GM21576 (cell line): ENCODE results near the gene KDM4C.

Source experiments
- ATAC-seq: cut with Tn5 transposase; IDR thresholded peaks from one replicate; pipeline ENCODE4 v1.9.1; 2021; ENCODE audit warnings: mild to moderate bottlenecking, moderate library complexity; ENCODE audit not compliant: unreplicated experiment

The KDM4C gene

DNA sequence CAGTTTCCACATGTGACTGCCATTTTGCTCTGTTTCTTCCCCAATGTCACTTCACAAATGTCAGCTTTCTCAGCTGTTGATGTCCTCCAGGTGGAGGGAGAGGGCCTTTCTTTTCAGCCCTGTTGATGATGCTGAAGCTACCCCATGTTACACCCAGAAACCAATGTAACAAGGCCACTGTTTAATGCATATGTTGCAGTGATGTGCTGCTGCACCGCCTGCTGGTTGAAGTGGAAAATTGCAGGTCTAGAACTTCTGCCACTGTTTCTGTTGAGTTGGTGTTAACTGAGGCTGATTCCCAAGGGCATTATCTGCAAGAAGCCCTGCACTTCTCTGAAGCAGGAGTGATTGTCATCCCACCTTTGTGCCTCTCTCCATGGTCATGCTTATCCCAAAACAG lies 428.4 kb downstream of the KDM4C start:
- ATAC-seq, result no peak

DNA sequence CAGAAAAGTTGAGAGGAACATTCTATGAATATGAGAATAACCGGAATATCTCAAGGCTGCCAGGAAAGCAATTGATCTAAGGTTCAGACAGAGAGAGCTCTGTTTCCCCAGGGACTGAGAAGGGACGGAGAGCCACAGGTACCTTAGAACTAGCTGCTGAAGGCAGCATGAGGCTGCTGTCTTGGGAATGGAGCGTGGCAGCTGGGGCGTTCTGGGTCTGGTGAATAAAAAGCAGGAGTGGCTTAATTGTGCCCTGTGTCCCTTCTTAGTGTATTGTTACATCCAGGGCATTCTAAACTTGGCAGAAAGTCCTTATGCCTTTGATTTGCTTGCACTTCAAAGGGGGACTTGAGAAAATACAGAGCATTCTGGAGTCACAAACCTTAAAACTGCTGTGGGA lies 434.5 kb downstream of the KDM4C start:
- no peak for ATAC-seq

DNA sequence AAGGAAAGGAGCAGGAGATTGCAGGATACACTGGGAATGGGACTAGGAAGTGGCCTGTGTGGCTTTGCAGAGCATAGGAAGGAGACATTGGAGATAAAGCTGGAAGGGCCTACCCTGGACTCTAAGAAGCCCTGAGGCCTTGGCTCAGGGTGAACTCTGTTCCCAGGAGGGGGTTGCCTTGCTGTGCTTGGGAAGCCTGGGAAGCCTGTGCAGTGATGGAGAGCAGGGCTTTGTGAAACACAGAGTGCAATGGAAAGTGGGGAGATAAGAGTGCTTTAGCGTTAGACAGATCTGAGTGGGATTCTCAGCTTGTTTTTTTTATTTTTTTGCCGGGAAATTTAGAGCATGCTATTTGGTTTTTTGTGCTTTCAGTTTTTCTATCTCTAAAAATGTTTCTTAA lies 437.8 kb downstream of the KDM4C start:
- no peak for ATAC-seq

DNA sequence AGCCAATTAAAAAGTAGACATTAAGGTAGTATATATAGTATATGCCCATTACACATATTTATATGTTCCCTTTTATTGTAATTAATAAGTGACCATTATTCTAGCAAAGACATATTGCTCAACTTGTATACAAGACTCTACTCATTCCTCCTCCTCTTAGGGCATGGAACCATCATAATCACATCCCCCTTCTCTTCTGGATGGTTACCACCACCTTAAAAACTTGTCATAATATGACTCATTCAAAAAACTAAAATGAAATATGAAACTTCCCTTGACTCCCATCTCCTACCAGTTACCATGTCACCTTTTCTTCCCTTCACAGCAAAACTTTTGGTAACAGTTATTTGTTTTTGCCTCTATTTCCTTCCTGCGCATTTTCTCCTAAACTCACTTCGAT lies 438.7 kb downstream of the KDM4C start:
- ATAC-seq, result no peak

DNA sequence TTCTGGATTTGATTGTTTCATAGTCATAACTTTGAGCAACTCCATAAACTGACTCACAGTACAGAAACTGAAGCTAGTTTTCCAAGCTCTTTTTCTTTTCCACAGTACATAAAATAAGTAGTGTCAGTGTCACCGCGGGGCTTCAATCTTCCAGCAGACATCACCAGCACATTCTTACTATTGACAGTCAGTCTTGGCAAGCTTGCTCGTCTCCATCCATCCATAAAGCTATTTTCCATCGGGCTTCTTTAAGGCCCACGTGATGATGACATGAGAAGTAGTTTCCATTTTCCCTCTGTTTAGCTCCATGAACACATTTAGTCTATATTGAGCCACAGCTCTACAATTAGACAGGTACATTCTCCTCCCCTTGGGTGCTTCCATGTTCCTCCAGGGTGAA lies 443.4 kb downstream of the KDM4C start:
- no peak for ATAC-seq

DNA sequence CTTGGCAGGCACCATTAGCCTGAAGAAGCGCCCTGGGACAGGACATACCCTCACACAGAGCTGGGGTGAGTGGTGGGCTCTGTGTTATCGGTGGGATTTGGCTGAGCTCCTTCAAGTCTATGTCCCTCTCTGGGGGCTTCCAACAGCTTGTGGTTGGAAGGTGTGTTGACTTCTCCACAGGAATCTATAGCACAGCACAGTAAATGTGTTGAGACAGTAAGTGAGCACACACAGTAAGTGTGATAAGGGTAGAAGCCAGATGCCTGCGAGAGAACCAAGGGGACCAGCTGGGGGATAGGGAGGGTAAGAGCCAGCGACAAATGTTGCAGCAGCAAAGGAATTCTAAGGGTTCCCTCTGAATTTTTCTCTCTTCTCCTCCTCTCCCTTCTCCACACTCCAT lies 448.0 kb downstream of the KDM4C start:
- no peak for ATAC-seq

DNA sequence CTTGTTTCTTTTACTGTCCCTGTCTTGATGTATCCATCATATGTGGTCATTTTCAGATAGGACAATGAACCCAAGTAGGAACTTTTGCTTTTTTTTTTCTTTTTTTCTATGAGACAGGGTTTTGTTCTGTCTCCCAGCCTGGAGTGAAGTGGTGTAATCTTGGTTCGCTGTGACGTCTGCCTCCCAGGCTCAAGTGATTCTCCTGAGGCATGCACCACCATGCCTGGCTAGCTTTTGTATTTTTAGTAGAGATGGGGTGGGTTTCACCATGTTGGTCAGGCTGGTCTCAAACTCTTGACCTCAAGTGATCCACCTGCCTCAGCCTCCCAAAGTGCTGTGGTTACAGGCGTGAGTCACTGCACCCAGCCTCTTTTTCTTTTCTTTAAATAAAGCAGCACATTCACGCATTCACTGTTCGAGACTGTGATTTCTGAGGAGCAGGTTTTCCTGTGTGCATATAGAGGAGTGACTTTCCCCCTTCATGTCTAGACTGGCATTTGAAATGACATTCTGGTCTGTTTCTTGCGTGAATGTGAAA lies 448.5 kb downstream of the KDM4C start:
- ATAC-seq, result no peak

DNA sequence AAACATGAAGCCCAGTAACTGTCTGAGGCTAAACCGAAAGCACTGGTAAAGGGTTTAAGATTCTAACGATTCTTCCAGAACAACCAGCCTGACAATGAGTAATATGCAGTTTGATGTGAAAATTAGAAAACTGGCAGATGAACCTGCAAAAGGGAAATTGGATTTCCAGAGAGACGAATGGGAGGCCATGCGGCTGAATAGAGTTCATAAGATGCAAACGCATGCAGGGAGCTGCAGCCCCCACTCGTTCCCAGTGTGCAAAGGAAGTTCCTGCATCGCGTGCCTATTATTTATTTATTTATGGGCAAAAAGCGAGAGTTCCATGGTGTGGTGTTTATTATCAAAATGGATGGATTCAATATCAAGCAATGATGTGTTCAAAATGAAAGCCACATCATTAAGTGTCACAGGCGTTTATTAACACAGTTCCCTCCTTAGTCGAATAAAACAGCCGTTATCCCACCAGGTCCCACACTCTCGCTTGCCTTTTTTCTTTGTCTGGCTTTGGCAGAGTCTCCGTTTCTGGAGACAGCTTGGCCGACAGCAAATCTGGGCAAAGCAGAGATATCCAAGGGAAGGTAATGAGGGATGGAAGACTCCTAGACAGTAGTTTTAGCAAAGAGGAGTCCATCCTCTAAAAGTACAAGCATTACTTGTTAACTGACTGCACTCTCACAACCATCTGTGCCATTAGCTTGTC lies 451.4 kb downstream of the KDM4C start:
- no peak for ATAC-seq

DNA sequence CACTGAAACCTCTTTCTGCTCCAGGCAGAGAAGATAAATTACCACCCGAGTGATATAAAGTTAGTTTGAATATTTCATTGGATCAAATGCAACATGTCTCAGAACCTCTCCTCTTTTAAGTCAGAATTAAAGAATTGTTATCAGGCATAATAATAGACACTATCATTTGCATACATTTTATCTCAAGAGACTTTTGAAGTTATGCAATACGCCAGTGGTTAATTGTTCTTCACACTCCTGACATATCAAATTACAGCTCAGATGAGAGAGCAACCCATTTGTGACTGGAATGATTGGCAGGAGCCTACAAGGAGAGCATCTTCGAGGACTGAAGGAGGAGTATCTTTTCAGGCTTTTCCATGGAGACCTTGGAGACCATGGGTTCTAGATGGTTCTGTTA lies 452.2 kb downstream of the KDM4C start:
- ATAC-seq, result no peak

DNA sequence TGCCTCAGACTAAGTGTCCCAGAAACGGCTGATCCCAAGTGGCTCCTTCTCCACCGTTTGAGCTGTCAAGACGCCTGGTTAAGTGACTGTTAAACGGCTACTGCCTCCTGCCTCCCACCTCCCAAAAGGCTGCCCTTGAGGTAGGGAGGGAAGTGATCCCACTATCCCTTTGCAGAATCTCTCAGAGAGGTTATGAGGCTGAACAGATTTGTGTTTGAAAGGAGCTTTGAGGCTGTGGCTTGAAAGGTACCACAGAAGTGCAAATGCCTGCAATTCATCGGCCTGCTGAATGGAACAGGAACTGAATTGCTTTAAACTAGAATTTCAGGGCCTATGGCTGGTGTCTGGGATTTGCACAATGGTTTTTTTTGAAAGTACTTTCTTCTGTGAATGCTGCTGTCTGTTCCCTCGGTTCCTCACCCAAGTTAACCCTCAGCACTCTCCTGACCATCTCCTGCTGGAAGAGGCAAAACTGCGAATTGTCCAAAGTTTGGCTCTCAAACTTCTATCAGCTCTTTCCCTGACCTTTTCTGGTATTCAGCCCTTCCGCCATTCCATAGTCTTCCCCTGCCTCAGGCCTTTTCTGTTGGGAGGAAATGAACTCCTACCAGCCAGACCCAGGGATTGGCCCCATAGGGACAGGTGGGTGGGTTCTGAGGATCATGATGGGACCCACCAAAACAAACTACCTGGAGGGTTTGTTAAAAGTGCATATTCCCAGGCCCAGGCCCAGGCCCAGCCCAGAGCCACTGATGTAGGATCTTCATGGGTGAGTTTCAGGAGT lies 453.3 kb downstream of the KDM4C start:
- ATAC-seq, result no peak

DNA sequence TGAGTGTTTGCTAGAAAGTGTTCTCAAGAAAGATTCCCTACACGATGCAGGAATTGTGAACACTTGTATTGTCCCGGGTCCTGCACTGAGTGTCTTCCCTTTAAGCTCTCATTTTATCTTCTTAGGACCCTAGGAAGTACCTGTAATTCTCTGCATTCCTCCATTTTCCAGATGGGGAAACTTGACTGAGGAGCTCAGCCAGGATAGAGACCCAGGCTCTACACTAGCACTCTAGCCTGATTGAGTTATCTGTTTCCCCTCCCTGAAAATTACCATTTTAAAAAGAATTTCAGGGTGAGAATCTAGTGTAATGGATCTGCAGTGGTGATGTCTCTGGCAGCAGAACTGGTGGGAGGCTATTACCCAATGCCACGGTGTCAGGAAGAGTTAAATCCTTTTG lies 453.9 kb downstream of the KDM4C start:
- ATAC-seq, result no peak

DNA sequence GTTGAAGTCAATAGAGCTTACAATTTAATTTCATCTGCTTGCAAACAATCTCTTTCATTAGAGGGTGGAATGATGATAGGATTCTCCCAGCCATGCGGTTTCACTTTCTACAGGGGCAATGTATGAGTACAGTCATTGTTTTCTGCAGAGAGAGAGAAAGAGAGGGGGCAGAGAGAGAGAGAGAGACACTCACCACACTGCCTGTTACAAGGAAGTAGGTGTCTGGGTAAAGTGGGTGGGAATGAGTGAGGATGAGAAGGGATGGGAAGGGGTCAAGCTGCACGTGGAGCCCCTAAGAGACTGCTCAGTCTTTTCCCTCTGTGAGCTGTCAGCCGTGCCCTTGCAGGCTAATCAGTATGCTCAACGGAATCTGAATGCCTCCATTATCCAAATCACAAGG lies 454.3 kb downstream of the KDM4C start:
- no peak for ATAC-seq

DNA sequence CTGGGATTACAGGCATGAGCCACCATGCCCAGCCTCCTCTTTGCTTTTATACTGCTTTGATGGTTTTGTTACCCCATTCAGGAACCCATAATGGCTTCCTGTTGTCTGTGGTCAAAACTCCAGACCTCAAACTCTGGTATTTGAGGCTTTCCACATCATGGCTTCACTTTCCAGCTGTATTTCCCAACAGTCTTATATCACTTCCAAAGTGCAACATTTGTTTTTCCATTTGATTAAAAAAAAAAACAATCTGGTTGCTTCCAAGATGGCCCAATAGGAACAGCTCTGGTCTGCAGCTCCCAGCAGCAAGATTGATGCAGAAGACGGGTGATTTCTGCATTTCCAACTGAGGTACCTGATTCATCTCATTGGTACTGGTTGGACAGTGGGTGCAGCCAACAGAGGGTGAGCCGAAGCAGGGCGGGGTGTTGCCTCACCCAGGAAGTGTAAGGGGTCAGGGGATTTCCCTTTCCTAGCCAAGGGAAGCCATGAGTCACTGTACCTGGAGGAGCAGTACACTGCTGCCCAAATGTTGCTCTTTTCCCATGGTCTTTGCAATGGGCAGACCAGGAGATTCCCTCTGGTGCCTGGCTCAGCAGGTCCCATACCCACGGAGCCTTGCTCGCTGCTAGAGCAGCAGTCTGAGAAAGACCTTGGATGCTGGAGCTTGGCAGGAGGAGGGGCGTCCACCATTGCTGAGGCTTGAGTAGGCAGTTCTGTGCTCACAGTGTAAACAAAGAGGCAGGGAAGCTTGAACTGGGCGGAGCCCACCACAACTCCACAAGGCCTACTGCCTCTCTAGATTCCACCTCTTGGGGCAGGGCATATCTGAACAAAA lies 458.4 kb downstream of the KDM4C start:
- ATAC-seq, result no peak

DNA sequence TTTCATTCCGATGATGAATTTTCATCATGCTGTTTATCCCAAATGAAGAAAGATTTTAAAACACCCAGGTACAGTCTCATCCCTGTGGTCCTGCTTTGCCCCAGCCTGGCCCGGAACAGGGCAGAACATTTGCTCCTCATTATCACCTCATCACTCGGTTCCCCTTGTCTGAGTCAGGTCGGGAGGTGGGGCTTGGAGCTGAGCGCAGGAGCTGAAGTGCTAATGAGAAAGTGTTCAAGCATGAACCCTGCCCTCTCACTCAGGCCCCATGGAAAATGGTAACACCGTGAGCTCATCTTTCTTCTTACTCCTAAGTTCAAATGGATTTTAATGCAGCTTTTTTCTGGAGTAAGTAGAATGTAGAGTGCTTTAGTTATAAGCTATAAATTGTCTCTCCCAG lies 466.2 kb downstream of the KDM4C start:
- ATAC-seq, result no peak
